G401.6 (cell line): ENCODE results near the gene TTC17.

Experiments used
- FAIRE-seq: peaks from 2 replicates; lab custom pipeline; 2012; peaks lifted over from hg19 to GRCh38; lab: Jason Lieb, UNC

TTC17 gene

GRCh38 chr11:43541993-43542392, 183.3 kb downstream of the TTC17 start:
- FAIRE-seq = no peak

- no peak for FAIRE-seq
Observed at GRCh38 chr11:43542750-43543712, 184.3 kb downstream of the TTC17 start.
